ENCODE data around the gene KDM2A.
A peak's percentile ranks its signal among the peaks of the same experiment; 100 is the strongest.
"Not testable (repeated sequence)": the region's sequence is repeated elsewhere in the genome, so short reads cannot be mapped to it uniquely, and the experiment has no call there.

KDM2A gene

GRCh38 chr11:67118181-67118766, 789 bp upstream of the KDM2A start:
- DNase-seq, result peak; percentile 40 to 66

GRCh38 chr11:67119585-67120391, 725 bp downstream of the KDM2A start:
- DNase-seq, result no peak

- no peak for DNase-seq
These were observed 1.4 kb downstream of the KDM2A start for GRCh38 chr11:67120456-67120855.

GRCh38 chr11:67120881-67121710, 2.0 kb downstream of the KDM2A start:
- DNase-seq, result peak; percentile 38 to 60

- not testable (repeated sequence) for DNase-seq
These were observed 4.7 kb downstream of the KDM2A start for GRCh38 chr11:67123801-67124200.

GRCh38 chr11:67126243-67126642, 7.2 kb downstream of the KDM2A start:
- DNase-seq, result not testable (repeated sequence)

GRCh38 chr11:67126986-67127385, 7.9 kb downstream of the KDM2A start:
- no peak for DNase-seq

- DNase-seq, result not testable (repeated sequence)
These were observed 11.8 kb downstream of the KDM2A start for GRCh38 chr11:67130861-67131260.

GRCh38 chr11:67136156-67136555, 17.1 kb downstream of the KDM2A start:
- no peak for DNase-seq

GRCh38 chr11:67138922-67139321, 19.9 kb downstream of the KDM2A start:
- no peak for DNase-seq

- DNase-seq, result no peak
These were observed 27.6 kb downstream of the KDM2A start for GRCh38 chr11:67146516-67147226.

- no peak for DNase-seq
These were observed 34.9 kb downstream of the KDM2A start for GRCh38 chr11:67153971-67154370.

GRCh38 chr11:67154726-67155125, 35.7 kb downstream of the KDM2A start:
- DNase-seq, result no peak

GRCh38 chr11:67157691-67158090, 38.6 kb downstream of the KDM2A start:
- DNase-seq, result no peak

- DNase-seq, result no peak
These were observed 39.2 kb downstream of the KDM2A start for GRCh38 chr11:67158221-67158620.

GRCh38 chr11:67160045-67160444, 41.0 kb downstream of the KDM2A start:
- no peak for DNase-seq

- no peak for DNase-seq
These were observed 42.1 kb downstream of the KDM2A start for GRCh38 chr11:67160872-67161783.

GRCh38 chr11:67163006-67163405, 43.9 kb downstream of the KDM2A start:
- DNase-seq, result no peak

GRCh38 chr11:67165623-67166022, 46.6 kb downstream of the KDM2A start:
- DNase-seq, result no peak

GRCh38 chr11:67167091-67167490, 48.0 kb downstream of the KDM2A start:
- DNase-seq, result no peak

- no peak for DNase-seq
These were observed 48.7 kb downstream of the KDM2A start for GRCh38 chr11:67167719-67168118.

- DNase-seq, result not testable (repeated sequence)
These were observed 49.8 kb downstream of the KDM2A start for GRCh38 chr11:67168911-67169310.
